BLaER1 treated with 17β-estradiol and CSF1 and Interleukin-3, amounts not matched to agents 10 nM and 100 nM (cell line): ENCODE data around the gene DKK3.

Source experiments
- H3K27ac ChIP-seq, 11 experiments: shearing (Covaris generic); formaldehyde crosslinking; 2 replicates each; pipeline ENCODE4 v1.8.1; 2022
- H3K27me3 ChIP-seq, 11 experiments: shearing (Covaris generic); formaldehyde crosslinking; 2 replicates each; pipeline ENCODE4 v1.8.1; 2022
- H3K36me3 ChIP-seq, 11 experiments: shearing (Covaris generic); formaldehyde crosslinking; 2 replicates each; pipeline ENCODE4 v1.8.1; 2022
- H3K4me1 ChIP-seq, 10 experiments: shearing (Covaris generic); formaldehyde crosslinking; 2 replicates each; pipeline ENCODE4 v1.8.1; 2022
- H3K4me2 ChIP-seq, 11 experiments: shearing (Covaris generic); formaldehyde crosslinking; 2 replicates each; pipeline ENCODE4 v1.8.1; 2022
- H3K4me3 ChIP-seq, 10 experiments: shearing (Covaris generic); formaldehyde crosslinking; 2 replicates each; pipeline ENCODE4 v1.8.1; 2022
- H3K9ac ChIP-seq, 11 experiments: shearing (Covaris generic); formaldehyde crosslinking; 2 replicates each; pipeline ENCODE4 v1.8.1; 2022
- H3K9me3 ChIP-seq, 11 experiments: shearing (Covaris generic); formaldehyde crosslinking; replicated peaks in 1 of 11; 2 replicates each; pipeline ENCODE4 v1.8.1; 2022
- H4K20me1 ChIP-seq, 11 experiments: shearing (Covaris generic); formaldehyde crosslinking; 2 replicates each; pipeline ENCODE4 v1.8.1; 2022
- Cebpa-rat ChIP-seq, 11 experiments: shearing (Covaris generic); IDR thresholded peaks; 2 replicates each; pipeline ENCODE4 v1.8.1; 2022

Gene DKK3

GRCh38 chr11:11981840-11982239 lies 26.6 kb downstream of the DKK3 start:
- H3K4me3 ChIP-seq, result no peak overlapping the region

GRCh38 chr11:11981364-11981763 lies 27.1 kb downstream of the DKK3 start:
- Histone ChIP-seq H3K4me2 (peak overlapping the region in 4 of 11 experiments; percentile 4 to 49 (median 22); a peak in 5 of 22 replicates), H3K4me3 (no peak overlapping the region), H3K4me1 (peaks cover 12 to 25% (median 19%) of the 10 kb centered on the region in 10 experiments), H3K36me3 (no peaks in the 10 kb centered on the region), H3K9me3 (no peaks in the 10 kb centered on the region), H3K27me3 (no peaks in the 10 kb centered on the region), H3K9ac (no peak overlapping the region), H3K27ac (no peak overlapping the region), H4K20me1 (no peaks in the 10 kb centered on the region)
- TF ChIP-seq Cebpa-rat (IDR thresholded peaks at IDR 0.05), result no peak

More at GRCh38 chr11:11981840-11982239, 26.6 kb downstream of the DKK3 start:
- Histone ChIP-seq H3K27ac (no peak overlapping the region), H4K20me1 (no peaks in the 10 kb centered on the region), H3K9ac (no peak overlapping the region), H3K9me3 (no peaks in the 10 kb centered on the region; a peak in 1 of 22 replicates), H3K36me3 (no peaks in the 10 kb centered on the region), H3K27me3 (no peaks in the 10 kb centered on the region), H3K4me1 (peaks cover 12 to 25% (median 19%) of the 10 kb centered on the region in 10 experiments), H3K4me2 (peak overlapping the region in 6 of 11 experiments; percentile 4 to 52 (median 30); a peak in 10 of 22 replicates)
- no peak for TF ChIP-seq Cebpa-rat (IDR thresholded peaks at IDR 0.05)

GRCh38 chr11:11980841-11981308 lies 27.6 kb downstream of the DKK3 start:
- H3K4me3 ChIP-seq, result no peak overlapping the region
- H3K36me3 ChIP-seq, result no peaks in the 10 kb centered on the region
- H3K27ac ChIP-seq, result no peak overlapping the region
- H4K20me1 ChIP-seq, result no peaks in the 10 kb centered on the region
- H3K27me3 ChIP-seq, result no peaks in the 10 kb centered on the region
- H3K9ac ChIP-seq, result no peak overlapping the region
- H3K4me1 ChIP-seq, result peaks cover 12 to 25% (median 19%) of the 10 kb centered on the region in 10 experiments
- no peak overlapping the region for H3K4me2 ChIP-seq
- no peak for TF ChIP-seq Cebpa-rat (IDR thresholded peaks at IDR 0.05)
- H3K9me3 ChIP-seq, result no peaks in the 10 kb centered on the region

- no peak overlapping the region for H3K9ac ChIP-seq
- no peaks in the 10 kb centered on the region for H3K27me3 ChIP-seq
- TF ChIP-seq Cebpa-rat (IDR thresholded peaks at IDR 0.05), result no peak
- no peaks in the 10 kb centered on the region for H3K9me3 ChIP-seq
- H3K36me3 ChIP-seq, result no peaks in the 10 kb centered on the region
- peaks cover 12 to 25% (median 19%) of the 10 kb centered on the region in 10 experiments for H3K4me1 ChIP-seq
- no peak overlapping the region for H3K4me3 ChIP-seq
- H3K4me2 ChIP-seq, result no peak overlapping the region
- H4K20me1 ChIP-seq, result no peaks in the 10 kb centered on the region
- H3K27ac ChIP-seq, result no peak overlapping the region
Observed at GRCh38 chr11:11980200-11980599, 28.2 kb downstream of the DKK3 start.

GRCh38 chr11:11979488-11980117 lies 28.8 kb downstream of the DKK3 start:
- no peak for TF ChIP-seq Cebpa-rat (IDR thresholded peaks at IDR 0.05)
- Histone ChIP-seq H3K4me1 (peaks cover 8 to 21% (median 15%) of the 10 kb centered on the region in 10 experiments), H4K20me1 (no peaks in the 10 kb centered on the region), H3K4me2 (no peak overlapping the region), H3K27ac (no peak overlapping the region), H3K4me3 (no peak overlapping the region), H3K27me3 (no peaks in the 10 kb centered on the region), H3K9me3 (no peaks in the 10 kb centered on the region), H3K36me3 (no peaks in the 10 kb centered on the region), H3K9ac (no peak overlapping the region)

- Histone ChIP-seq H3K9me3 (no peaks in the 10 kb centered on the region), H3K4me3 (no peak overlapping the region), H3K36me3 (no peaks in the 10 kb centered on the region), H3K9ac (no peak overlapping the region), H3K4me1 (peaks cover 1 to 14% (median 8%) of the 10 kb centered on the region in 10 experiments), H4K20me1 (no peaks in the 10 kb centered on the region), H3K27me3 (no peaks in the 10 kb centered on the region), H3K27ac (no peak overlapping the region), H3K4me2 (no peak overlapping the region)
- TF ChIP-seq Cebpa-rat (IDR thresholded peaks at IDR 0.05), result no peak
Observed at GRCh38 chr11:11978792-11979487, 29.5 kb downstream of the DKK3 start.

GRCh38 chr11:11978098-11978637 lies 30.3 kb downstream of the DKK3 start:
- Histone ChIP-seq H3K36me3 (no peaks in the 10 kb centered on the region), H3K27me3 (no peaks in the 10 kb centered on the region), H3K9ac (no peak overlapping the region), H3K27ac (no peak overlapping the region), H3K9me3 (no peaks in the 10 kb centered on the region), H3K4me2 (no peak overlapping the region), H4K20me1 (no peaks in the 10 kb centered on the region), H3K4me1 (peaks cover 0 to 13% (median 7%) of the 10 kb centered on the region in 10 experiments; a peak in 10 of 20 replicates), H3K4me3 (no peak overlapping the region)
- TF ChIP-seq Cebpa-rat (IDR thresholded peaks at IDR 0.05), result no peak

- Histone ChIP-seq H3K27ac (no peak overlapping the region), H3K4me1 (peaks cover 0 to 15% (median 7%) of the 10 kb centered on the region in 10 experiments; a peak in 10 of 20 replicates), H3K4me2 (no peak overlapping the region), H3K36me3 (no peaks in the 10 kb centered on the region), H3K4me3 (no peak overlapping the region), H4K20me1 (no peaks in the 10 kb centered on the region), H3K27me3 (no peaks in the 10 kb centered on the region), H3K9me3 (no peaks in the 10 kb centered on the region), H3K9ac (no peak overlapping the region)
- no peak for TF ChIP-seq Cebpa-rat (IDR thresholded peaks at IDR 0.05)
Observed at GRCh38 chr11:11977206-11977938, 31.1 kb downstream of the DKK3 start.
